HepG2 (cell line): ENCODE results near the gene UNC79.

Experiments used
- CENPT ChIP-seq: sonication (generic); formaldehyde crosslinking; IDR thresholded peaks from 2 replicates; pipeline ENCODE4 v1.8.0; 2022; ENCODE audit warnings: low read depth, mild to moderate bottlenecking, moderate library complexity, missing genetic modification reagents
- CTCF ChIP-seq: sonication (generic); formaldehyde crosslinking; IDR thresholded peaks from 2 replicates; pipeline ENCODE4 v1.5.0; 2020; ENCODE audit warnings: mild to moderate bottlenecking, missing genetic modification reagents, moderate library complexity
- JUND ChIP-seq: sonication (generic); formaldehyde crosslinking; IDR thresholded peaks from 2 replicates; pipeline ENCODE4 v1.8.0; 2022; ENCODE audit warnings: mild to moderate bottlenecking, missing genetic modification reagents
- MED13 ChIP-seq: sonication (generic); formaldehyde crosslinking; IDR thresholded peaks from 2 replicates; pipeline ENCODE4 v1.5.0; 2020; ENCODE audit warnings: missing genetic modification reagents
- SMYD3 ChIP-seq: sonication (generic); formaldehyde crosslinking; IDR thresholded peaks from 2 replicates; pipeline ENCODE4 v1.8.1; 2023; ENCODE audit warnings: mild to moderate bottlenecking, missing genetic modification reagents
- TCF7L2 ChIP-seq: IDR thresholded peaks from 2 replicates; pipeline ENCODE4 v1.6.1; 2011; ENCODE audit warnings: mild to moderate bottlenecking, low read depth, low read length, moderate library complexity
- XBP1 ChIP-seq: sonication (generic); formaldehyde crosslinking; IDR thresholded peaks from 2 replicates; pipeline ENCODE4 v1.5.0; 2020; ENCODE audit warnings: missing genetic modification reagents
- ZBTB33 ChIP-seq: sonication (generic); formaldehyde crosslinking; IDR thresholded peaks from 2 replicates; pipeline ENCODE4 v1.4.0; 2020; ENCODE audit warnings: missing genetic modification reagents

- TF ChIP-seq MED13 (CRISPR knock-in tag), result no peak
- TF ChIP-seq CENPT (CRISPR knock-in tag), result no peak
- TF ChIP-seq SMYD3, result no peak
- no peak for TF ChIP-seq ZBTB33 (CRISPR knock-in tag)
- no peak for TF ChIP-seq CTCF
- TF ChIP-seq JUND (CRISPR knock-in tag), result no peak
- no peak for TF ChIP-seq XBP1 (CRISPR knock-in tag)
- no peak for TF ChIP-seq TCF7L2
These were observed 140.5 kb downstream of the UNC79 start for GRCh38 chr14:93571275-93571674.
